GM19395 (cell line): ENCODE measurements around the gene CRABP2.

ENCODE experiments used
- ATAC-seq: cut with Tn5 transposase; IDR thresholded peaks from one replicate; pipeline ENCODE4 v1.9.1; 2021; ENCODE audit warnings: mild to moderate bottlenecking, moderate library complexity; ENCODE audit not compliant: unreplicated experiment

CRABP2 gene

DNA sequence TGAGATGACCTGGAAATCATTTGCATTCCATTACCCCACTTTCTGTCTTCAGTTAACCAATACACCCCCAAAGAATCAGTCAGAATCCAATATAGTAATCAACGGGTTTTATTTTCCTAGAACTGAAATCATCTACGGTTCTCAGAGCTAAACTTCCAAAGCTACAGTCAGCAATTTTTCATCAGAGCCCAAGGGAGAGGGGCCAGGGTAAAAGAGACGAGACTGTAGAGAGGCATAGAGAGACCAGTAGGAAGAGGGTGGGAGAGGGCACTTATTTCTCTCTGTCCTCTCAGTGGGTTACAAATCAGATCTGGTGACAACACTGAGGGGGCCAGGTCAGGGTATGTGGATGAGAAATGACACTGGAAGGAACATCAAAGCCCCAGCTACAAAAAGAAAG is 36.6 kb upstream of the CRABP2 start:
- ATAC-seq: no peak

DNA sequence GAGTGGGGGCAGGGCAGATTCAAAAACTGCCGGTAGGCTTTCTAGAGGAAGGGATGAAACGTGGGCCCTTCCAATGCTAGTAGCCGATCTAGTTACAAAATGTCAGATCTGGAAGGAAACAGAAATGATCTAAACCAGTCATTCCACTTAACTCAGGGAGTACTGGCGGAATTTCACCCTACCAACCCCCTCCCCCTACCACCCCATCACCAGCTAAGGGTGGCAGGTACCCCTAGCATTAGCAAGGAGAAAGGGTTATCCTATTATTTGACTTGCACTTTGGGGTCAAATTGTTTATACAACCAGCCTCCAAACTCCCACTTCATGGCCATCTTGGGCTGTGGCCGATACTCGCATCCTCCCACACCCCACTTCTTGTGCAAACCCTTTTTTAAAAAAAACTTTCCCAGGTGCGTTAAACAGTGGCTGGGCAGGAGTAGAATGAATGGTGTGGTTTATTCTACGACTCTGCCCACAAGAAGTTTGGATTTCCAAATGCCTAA is 36.1 kb upstream of the CRABP2 start:
- ATAC-seq: no peak

DNA sequence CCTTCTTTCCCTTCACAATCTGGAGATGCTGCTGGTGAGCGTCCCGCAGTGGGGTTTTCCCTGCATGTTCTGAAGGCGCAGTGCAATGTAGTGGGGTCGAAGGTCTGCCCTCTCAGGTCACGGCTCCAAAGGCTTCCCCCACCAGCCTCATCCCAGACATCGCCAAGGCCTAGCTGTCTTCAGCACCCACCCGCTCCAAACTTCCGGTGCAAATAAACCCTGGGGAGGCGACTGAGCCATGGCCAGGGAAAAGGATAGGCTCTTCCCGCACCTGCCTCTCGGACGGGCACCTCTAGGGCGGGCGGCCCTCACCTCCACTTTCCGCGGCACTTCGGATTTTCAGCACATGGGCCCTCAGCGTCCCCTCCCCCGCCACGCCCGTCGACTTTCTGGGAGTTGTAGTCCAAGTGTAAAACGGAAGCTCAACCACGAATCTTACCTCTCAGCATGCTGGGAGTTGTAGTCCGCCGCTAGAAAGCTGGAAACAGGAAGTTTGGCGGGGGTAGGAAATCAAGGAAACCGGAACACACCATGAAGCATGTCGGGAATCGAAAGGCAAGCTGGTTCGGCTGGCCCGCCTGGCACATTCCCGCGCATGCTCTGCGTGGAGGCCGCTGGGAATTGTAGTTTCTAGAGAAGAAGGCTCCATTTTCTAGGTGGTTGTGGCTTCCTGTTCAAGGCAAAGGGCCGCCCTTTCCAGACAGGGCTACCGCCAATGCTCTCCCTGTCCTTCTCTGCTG is 35.5 kb upstream of the CRABP2 start, which contains the start of gene MRPL24:
MRPL24 (minus strand) TSS at position 348 of the 740 bp plus-strand sequence. CDS start 2,384 bp downstream, outside the sequence.
- ATAC-seq: peak; percentile 87

DNA sequence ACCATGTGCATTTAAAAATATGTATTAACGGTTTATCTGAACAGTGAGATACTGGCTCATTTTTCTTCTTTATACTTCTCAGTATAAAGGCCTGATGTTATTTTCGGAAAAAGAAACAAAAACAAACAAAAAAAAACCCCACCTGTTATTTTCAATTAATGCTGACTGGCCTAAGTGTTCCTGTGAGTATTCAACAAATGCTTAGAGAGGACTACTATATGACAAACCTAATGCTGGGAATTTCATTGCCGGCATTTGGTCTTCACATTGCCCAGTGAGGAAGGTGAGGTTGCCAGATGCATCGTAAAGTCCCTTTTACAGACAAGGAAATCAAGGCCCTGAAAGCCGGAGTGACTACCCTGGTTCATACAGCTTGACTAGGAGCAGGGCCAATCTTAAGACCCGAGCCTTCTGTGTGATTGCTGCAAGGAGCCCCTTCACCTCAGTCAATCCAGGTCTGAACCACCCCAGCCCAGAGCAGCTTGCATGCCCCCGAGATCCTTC is 34.9 kb upstream of the CRABP2 start:
- peak; percentile 9 for ATAC-seq

DNA sequence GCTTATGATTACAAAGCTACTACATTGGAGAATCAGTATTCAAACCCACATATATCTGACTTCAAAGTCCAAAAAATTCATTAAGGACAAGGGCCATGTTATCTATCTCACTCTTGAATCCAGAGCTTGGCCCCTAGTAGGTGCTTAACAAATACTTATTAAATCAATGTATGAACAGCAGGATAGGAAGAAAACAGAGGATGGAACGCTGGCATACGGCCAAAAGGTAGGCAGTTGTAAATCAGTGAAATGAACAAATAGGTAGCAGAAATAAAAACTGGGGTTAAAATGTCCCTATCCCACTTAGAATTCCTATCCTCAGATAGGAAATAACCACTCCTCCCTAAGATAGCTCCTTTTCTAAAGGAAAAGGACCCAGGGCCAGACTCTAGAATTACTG is 33.5 kb upstream of the CRABP2 start:
- ATAC-seq: no peak

DNA sequence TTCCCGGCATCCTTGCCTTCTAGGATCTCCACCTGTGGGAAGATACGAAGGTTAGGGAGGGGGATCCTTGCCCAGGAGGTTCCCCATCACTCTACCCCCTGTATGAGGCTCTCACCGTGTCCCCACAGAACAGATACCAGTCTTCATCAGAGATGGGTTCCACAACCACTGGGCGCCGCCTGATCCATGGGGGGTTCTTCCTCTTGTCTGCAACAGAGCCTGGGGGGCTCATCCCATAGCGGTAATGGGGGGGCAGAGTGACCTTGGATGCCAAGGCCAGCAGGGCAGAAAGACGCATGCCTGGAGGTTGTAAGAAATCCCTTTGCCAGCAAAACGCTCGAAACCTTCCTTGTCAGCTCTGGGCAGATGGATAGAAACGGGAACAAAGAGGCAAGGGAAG is 33.0 kb upstream of the CRABP2 start:
- ATAC-seq: no peak

DNA sequence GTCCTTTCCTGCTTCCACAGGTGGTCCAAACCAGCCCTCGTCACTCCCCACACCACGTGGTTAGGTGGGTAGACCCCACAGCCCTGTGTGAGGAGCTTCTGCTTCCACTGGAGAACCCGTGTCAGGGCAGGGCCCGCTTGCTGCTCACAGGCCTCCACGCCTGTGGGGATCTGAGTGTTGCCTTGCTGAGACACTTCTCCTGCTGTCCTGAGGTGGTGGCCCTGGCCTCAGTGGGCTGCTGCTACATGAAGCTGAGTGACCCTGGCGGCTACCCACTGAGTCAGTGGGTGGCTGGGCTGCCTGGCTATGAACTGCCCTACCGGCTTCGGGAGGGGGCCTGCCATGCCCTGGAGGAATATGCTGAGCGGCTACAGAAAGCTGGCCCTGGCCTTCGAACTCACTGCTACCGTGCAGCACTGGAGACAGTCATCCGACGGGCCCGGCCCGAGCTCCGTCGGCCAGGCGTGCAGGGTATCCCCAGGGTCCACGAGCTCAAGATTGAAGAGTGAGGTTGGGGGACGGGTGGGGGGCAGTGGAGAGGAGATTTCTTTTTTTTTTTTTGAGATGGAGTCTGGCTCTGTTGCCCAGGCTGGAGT is 28.7 kb upstream of the CRABP2 start:
- no peak for ATAC-seq

DNA sequence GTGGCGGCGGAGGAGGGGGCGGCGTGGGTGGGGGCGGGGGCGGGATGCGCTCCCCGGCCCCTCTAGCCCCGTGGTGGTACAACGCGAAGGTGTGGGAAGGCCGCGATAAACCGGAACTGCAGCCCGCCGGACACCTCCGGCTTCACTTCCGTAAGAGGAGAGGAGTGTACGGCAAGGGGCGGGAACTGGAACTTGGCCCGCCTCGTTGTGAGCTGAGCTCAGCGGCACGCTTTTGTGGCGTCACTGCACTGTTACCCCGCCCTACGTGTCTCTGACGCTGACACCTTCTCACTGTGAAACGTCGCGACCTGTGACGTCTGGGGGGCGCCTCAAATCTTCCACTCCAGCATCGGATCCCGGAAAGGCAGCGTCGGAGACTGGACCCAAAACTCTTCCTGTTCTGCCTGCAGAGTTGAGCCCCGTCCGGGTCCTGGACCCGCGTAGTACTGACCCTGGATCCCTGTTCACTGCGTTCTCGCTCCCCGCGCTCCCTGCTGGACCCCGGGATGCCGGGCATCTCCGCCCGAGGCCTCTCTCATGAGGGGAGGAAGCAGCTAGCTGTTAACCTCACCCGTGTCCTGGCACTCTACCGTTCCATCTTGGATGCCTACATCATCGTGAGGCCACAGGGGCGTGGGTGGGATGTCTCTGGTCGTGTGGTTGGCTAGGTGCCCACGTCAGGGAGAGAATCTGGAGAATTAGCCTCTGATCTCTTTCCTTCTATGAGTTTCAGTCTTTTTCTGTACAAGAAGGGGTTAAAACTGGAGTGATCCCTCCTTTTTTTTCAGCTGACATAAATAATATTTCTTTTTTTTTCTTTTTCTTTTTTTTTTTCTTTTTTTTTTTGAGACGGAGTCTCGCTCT is 23.4 kb upstream of the CRABP2 start, which contains the start of gene ISG20L2:
ISG20L2 (minus strand) TSS at position 168 of the 864 bp plus-strand sequence. CDS start 1,114 bp downstream, outside the sequence.
- ATAC-seq: peak; percentile 89

DNA sequence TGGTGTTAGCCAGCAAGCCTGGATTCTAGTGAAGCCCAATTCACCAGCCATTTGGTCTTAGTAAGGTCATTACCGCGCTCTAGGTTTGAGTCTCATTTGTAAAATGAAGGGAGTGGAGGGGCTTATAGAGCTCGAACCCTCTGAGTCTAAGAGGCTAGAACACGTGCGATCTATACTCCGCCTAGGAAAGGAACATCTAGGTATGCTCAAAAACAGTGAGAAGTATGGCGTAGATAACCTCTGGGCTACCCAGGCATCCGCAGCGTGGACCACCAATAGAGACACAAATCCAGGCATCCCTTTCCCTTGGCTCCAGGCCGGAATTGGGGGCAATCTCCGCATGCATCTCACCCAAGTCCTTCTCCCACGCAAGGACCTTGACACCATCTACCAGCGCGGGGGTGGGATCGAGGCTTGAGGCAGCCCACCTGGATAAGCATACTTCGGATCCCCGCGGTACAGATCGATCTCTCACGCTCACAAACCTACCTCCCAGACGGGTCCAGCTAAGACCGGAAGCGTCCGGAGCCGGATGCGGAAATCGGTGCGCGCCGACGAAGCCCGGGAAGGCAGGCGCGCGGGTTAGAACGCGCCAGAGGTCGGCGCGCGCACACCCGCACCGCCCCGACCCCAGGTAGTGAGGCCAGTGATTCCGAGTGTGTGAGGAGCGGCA is 22.7 kb upstream of the CRABP2 start, which contains the start of gene METTL25B:
METTL25B (plus strand) TSS at position 544 of the 673 bp plus-strand sequence. CDS start 636 bp downstream, outside the sequence.
- ATAC-seq: peak; percentile 67

DNA sequence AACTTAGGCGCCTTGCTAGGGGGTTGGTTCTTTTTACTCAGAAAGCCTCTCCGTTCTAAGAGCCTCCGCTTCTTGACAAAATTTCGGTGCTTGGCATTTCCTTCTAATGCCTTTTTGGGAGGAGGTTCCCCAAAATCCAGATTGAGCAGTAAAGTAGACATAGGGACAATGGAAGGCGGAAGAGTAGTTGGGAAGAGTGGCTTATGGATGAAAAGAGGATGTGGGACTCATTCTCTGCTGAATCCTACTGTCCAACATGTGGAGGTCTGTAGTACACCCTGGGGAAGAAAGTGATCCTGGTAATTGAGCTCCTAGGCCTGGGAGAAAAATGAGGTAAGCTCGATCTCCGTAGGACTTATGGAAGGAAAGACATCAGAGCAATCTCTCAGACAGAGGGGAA is 22.1 kb upstream of the CRABP2 start:
- ATAC-seq: no peak

DNA sequence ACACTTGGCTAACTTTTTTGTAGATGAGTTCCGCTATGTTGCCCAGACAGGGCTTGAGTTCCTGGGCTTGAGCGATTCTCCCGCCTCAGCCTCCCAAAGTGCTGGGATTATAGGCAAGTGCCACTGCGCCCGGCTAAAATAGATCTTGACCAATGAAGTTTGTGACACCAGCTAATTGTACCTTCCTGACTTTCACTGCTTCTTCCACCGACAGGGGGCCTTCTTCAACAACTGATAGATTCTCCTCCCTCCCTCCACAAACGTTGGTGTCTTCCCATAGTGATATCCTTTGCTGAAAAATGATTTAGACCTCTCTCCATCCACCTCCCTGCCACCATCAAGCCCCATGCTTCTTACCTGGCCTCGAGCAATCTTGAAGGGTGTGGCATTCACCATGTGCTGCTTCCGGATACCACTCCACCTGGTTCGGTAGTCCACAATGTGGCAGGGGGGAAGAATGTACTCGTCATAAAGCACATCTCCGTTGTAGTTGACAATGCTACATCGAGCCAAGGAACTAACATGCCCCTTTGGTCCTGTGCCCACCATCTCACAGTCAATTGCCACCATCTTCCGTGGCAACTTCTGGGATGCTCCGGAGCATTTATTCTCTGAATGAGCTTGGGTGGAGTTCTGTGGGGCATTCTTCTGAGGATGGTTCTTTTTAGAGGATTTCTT is 21.3 kb upstream of the CRABP2 start:
- ATAC-seq: no peak

DNA sequence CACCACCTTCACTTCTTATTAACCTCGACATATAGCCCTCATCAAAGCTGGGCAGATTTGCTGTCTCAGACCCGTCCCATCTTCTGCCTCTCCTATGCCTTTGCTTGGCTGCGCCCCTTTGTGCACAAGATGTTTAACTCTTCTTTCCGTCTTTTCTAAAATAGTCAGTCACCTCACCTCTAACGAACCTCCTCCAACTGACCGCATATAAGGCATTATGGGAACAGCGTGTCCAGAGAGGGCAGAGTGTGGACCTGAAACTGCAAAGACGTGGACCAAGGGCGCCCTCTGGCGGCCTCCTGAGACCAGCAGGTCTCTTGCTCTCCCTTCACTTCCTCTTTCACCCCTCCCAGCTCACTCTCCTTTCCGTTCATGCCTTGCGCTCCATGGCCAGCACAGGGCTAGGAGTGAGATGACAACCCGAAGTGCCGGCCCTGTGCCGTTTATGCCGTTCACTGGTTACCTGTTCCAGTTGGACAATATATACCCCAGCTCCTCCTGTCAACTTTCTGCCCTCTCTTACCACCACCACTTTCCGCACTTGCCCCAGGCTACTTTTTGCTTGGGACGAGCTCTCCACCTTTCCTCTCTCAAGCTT is 20.4 kb upstream of the CRABP2 start:
- ATAC-seq: peak; percentile 38

DNA sequence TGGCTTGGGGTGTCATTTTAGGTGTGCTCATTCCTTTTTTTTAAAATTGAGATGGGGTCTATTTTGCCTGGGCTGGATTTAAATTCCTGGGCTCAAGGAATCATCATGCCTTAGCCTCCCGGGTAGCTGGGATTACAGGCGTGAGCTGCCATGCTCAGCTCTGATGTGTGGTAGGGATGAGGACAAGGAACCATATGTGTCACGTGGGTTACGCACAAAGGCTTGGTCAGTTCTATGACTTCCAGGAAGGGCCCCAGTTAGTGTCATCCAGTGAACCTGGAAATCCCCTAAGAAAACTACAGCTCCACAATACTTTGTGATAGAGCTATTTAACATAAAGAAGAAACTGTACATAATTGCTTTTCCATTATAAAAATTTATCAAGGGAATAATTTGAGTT is 16.2 kb upstream of the CRABP2 start:
- ATAC-seq: no peak

DNA sequence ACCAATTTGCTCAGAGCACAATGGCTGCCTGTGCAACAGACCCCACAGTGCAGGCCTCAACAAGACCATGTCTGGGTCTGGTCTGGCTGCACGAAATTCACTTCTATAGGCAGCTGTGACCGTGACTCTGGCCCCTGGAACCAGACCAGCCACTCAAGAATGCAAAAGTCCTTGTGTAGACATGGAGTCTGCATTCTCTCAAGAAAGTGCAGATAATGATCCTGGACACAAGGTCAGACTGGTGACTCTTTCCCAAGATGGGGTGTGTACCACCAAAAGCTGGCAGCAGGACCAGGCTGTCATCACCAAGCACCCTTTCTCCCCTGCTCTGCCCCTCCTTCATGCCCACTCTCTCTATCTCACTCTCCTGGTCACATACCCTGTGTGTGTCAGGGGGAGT is 15.7 kb upstream of the CRABP2 start:
- no peak for ATAC-seq

DNA sequence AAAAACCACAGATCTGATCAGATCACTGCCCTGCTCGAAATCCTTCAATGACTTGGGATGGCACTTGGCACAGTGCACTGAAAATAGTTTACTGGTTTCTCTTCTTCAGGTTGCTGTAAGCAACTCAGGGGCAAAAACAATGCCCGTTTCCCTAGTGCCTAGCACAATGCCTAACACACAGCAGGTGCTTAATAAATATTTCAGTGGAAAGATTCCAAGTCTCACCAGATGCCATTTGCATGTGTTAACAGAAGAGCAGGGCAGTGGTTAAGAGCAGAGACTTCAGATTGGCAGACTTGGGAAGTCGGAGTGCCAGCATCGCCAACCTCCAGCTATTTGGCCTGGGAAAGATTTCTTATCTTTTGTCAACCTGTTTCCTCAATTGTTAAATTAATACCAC is 12.0 kb upstream of the CRABP2 start:
- ATAC-seq: no peak

DNA sequence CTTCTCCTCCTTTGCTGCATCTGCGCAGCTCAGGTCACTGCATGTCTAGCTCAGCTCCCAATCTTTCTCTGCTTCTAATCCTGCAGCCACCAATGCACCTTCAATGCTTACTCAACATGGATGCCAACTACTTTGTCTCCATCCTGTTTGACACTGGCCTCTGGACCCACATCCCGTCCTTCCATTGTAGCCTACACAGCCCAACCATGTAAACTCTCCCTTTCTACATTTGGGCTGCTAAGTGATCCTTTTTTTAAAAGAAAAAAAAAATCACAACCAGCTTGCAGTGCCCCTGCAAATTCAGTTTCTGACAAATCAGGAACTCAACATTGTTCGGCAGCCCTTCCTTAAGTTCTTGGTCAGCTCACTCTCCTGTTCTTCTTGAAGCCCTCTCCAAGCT is 9.4 kb upstream of the CRABP2 start:
- ATAC-seq: no peak

DNA sequence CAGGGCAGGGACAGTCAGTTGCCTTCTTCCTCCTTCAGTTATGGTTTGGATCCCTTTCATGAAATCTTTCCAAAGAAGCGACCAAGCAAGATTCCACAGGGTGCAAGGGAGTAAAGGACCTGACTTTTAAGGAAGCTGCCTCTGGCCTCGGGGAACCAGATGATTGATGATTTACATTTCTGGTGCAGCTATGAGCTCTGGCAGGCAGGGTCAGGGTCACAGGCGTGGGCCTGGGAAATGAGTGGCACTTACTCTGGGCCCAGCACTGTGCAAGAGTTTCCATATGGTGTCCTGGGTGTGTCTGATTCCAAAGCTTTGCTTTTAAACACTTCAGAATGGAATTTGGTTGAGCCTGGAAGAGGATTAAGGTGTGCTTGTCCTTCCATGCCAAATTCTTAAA is 7.2 kb upstream of the CRABP2 start:
- ATAC-seq: no peak

DNA sequence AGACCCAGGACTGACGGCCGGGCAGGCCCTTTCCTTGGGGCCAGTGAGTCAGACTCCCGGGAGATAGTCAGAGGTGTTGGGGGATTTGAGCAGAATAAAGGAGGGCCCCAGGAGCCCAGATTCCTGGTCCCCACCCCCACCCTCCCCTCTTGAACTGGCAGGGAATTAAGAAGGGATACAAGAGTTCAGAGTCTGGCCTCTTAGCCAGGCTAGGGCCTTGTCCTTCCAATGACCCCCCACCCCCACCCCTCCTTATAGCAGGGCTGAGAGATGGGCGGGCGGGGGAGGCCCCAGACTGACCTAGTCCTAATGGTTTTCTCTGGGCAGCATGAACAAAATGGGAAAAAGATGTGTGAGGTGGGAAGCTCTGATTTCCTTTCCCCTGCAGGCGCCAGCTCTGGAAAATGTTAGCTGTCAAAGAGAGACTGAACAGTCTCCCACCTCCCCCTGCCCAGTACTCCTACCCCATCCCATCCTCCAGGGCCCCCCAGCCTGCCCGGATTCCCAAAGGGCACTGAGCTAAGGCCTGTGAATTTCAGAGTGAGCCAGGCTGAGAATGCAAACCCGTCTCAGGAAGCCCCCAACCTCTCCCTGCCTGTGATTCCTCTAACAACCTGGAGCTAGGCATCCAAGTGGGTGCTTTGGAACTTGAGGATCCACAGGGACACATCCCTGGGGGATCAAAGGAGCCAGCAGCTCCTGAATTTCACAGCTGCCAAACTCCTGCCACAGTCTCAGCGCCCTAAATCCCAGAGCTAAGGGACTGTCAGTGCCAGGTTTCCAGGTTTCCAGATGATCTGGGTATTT is 5.8 kb upstream of the CRABP2 start:
- no peak for ATAC-seq
